Right atrium auricular region (tissue), 2 donors: ENCODE results near the gene GPR63. TPM values are rescaled to one million over a fixed set of nuclear protein-coding genes. Genes with fewer than 3 reads are reported as not detected.

Experiments used
- DNase-seq: peaks from one replicate; pipeline ENCODE4 v3.0.0-alpha.2; 2019; ENCODE audit warnings: low spot score
- H3K27ac ChIP-seq, 2 donors: fragments of 200-600 bp; sonication (generic); 1 replicate in 1 of 2; 2 replicates in 1 of 2; pipeline ENCODE4 v1.5.1; 2016 to 2019
- H3K27me3 ChIP-seq, 2 donors: fragments of 200-600 bp; sonication (generic); one replicate each; pipeline versions ENCODE4 v1.5.1 to v1.6.0; 2017 to 2019
- H3K36me3 ChIP-seq: fragments of 200-600 bp; sonication (generic); one replicate; pipeline ENCODE4 v1.5.1; 2016
- H3K4me1 ChIP-seq, 2 donors: fragments of 200-600 bp; sonication (generic); one replicate each; pipeline versions ENCODE4 v1.5.1 to v1.6.0; 2017 to 2019
- H3K4me3 ChIP-seq, 2 donors: fragments of 200-600 bp; sonication (generic); 1 replicate in 1 of 2; 2 replicates in 1 of 2; pipeline ENCODE4 v1.5.1; 2017 to 2019; ENCODE audit warnings: mild to moderate bottlenecking in 1 of 2, moderate library complexity in 1 of 2
- H3K9me3 ChIP-seq, 2 donors: fragments of 200-600 bp; sonication (generic); one replicate each; pipeline ENCODE4 v1.5.1; 2019
- total RNA-seq, 2 donors: library from RNA; depleted of rRNA; stranded (reverse); fragments of >200 nt; gene quantifications; one replicate each; pipeline ENCODE4 v1.1.0, GENCODE V29; 2016
- TF ChIP-seq, protein P1 (sequence below), 2 donors: fragments of 200-600 bp; sonication (generic); IDR thresholded peaks; one replicate each; pipeline ENCODE4 v1.5.1; 2019; ENCODE audit warnings: antibody characterized with exemption in 2 of 2

The GPR63 gene
- total RNA-seq, 2 donors from 2014 or later: 0.37 to 0.86 TPM

DNA sequence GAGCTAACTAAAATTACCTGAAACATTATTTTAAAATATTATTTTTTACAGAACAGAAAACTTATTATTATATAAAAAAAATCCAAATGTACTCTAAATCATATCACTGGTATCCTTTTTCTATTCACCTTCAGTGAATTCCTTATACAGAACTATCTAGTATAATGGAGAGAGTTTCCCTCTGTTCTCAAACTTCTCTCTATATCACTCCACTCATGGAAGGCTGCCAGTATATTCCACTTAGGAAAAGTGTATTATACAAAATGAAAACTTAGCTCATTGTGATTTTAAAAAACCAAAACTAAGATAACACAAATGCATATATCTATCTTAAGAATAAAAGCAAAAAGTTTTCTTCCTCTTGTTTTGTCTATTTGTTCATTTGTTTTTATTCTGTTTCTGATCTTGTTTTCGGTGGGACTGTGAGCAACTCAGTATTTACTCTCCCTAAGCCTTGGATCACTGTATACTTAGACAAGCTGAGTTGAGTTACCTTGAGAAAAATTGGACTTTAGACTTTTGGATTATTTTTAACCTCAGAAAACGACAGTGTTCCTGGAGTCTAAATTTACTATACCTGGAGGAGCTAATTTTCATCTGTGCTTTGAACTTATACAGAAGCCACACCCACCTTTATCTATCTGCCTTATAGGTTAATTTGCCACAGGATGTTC lies 61.4 kb downstream of the GPR63 start:
- TF ChIP-seq, protein P1, sequence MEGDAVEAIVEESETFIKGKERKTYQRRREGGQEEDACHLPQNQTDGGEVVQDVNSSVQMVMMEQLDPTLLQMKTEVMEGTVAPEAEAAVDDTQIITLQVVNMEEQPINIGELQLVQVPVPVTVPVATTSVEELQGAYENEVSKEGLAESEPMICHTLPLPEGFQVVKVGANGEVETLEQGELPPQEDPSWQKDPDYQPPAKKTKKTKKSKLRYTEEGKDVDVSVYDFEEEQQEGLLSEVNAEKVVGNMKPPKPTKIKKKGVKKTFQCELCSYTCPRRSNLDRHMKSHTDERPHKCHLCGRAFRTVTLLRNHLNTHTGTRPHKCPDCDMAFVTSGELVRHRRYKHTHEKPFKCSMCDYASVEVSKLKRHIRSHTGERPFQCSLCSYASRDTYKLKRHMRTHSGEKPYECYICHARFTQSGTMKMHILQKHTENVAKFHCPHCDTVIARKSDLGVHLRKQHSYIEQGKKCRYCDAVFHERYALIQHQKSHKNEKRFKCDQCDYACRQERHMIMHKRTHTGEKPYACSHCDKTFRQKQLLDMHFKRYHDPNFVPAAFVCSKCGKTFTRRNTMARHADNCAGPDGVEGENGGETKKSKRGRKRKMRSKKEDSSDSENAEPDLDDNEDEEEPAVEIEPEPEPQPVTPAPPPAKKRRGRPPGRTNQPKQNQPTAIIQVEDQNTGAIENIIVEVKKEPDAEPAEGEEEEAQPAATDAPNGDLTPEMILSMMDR (IDR thresholded peaks at IDR 0.05): no peak
- H3K36me3 ChIP-seq: no peaks in the 10 kb centered on the region

DNA sequence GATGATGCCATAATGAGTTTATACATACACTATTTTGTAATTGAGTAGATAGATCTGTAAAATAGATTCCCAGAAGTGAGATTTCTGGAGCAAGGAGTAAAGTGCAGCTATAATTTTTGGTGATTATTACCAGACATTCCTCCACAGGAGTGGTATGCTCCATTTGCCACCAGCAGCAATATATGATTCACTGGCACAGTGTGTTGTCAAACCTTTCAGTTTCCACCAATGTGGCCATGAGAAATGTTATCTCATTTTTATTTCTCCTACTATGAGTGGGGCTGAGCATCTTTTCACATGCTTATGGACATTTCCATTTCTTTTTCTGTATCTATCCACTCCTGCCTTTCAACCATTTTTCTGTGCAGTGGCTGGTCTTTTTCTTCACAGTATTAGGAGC lies 70.5 kb downstream of the GPR63 start:
- Histone ChIP-seq H3K27ac (no peak overlapping the region), H3K27me3 (no peaks in the 10 kb centered on the region), H3K4me3 (no peak overlapping the region), H3K4me1 (no peaks in the 10 kb centered on the region), H3K36me3 (no peaks in the 10 kb centered on the region), H3K9me3 (no peaks in the 10 kb centered on the region)
- TF ChIP-seq, protein P1 (IDR thresholded peaks at IDR 0.05): no peak
- no peak for DNase-seq

More for the DNA sequence above, 61.4 kb downstream of the GPR63 start:
- Histone ChIP-seq H3K27ac (no peak overlapping the region), H3K9me3 (peaks cover 0 to 3% of the 10 kb centered on the region in 2 donors), H3K27me3 (no peaks in the 10 kb centered on the region), H3K4me1 (no peaks in the 10 kb centered on the region), H3K4me3 (no peak overlapping the region)
- no peak for DNase-seq

DNA sequence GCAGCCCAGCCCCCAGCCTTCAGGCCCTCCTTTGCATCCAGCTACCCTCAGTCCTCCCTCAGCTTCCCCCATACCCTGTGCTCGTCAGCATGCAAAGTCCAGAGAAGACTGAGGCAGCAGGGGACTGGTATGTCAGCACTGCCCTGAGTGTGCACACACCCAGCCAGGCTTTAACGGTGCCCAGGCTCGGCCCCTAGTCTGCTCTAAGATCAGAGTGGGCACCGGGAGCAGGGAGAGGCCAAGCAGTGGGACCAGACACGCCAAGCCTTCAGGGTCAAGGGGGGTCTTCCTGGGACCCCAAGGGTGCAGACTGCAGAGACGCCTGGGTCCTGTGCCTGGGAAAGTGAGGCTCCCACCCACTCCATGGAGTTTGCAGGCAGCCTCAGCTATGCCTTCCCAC lies 74.7 kb downstream of the GPR63 start:
- Histone ChIP-seq H3K27ac (no peak overlapping the region), H3K4me1 (no peaks in the 10 kb centered on the region), H3K27me3 (no peaks in the 10 kb centered on the region), H3K9me3 (no peaks in the 10 kb centered on the region), H3K4me3 (no peak overlapping the region), H3K36me3 (no peaks in the 10 kb centered on the region)
- TF ChIP-seq, protein P1 (IDR thresholded peaks at IDR 0.05): no peak
- DNase-seq: no peak

DNA sequence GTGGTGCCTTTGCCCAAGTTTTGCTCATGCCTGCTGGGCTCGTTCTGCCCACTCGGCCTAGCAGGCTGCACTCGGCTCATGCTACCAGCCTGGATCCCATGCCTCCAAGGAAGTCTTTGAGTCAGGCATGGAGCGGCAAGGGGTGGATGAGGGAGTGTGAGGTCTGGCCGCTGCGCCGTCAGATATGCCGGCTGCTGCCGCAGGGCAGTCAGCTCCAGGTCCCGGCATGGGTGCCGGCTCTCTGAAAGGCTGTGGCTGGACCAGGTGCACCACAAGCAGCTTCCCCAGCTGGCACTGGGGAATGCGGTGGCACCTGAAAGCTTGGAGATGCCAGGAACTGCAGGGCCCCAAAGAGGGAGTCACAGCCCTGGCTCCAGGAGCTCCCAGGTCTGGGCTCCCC lies 75.5 kb downstream of the GPR63 start:
- Histone ChIP-seq H3K4me1 (no peaks in the 10 kb centered on the region), H3K27ac (no peak overlapping the region), H3K36me3 (no peaks in the 10 kb centered on the region), H3K4me3 (no peak overlapping the region), H3K27me3 (no peaks in the 10 kb centered on the region), H3K9me3 (no peaks in the 10 kb centered on the region)
- DNase-seq: no peak
- TF ChIP-seq, protein P1 (IDR thresholded peaks at IDR 0.05): no peak

DNA sequence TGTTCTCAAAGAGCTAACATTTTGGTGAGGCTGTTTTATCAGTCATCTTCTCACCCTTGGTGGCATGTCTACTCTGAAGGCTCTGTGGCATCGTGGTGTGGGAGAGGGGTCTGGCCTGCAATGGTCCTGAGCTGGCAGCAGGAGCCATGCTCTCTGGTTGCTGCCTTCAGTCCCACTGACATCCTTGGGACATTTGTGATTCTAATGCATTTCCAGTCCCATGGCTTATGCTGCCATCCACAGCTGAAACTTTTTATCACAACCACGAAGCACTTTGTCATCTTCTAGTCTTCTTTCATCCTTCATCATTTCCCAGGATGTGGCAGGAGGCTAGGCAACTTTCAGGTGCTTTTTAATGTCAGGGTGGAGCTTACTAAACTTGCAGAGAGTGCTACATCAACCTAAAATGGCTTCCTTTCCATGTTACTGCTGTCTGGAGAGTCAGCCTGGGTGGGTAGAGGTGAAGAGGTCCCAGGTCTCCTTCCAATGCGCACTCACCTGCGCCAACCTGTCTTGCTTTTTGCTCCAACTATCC lies 77.1 kb downstream of the GPR63 start:
- Histone ChIP-seq H3K36me3 (no peaks in the 10 kb centered on the region), H3K4me3 (no peak overlapping the region), H3K9me3 (no peaks in the 10 kb centered on the region), H3K4me1 (no peaks in the 10 kb centered on the region), H3K27ac (no peak overlapping the region), H3K27me3 (no peaks in the 10 kb centered on the region)
- TF ChIP-seq, protein P1 (IDR thresholded peaks at IDR 0.05): no peak
- no peak for DNase-seq

DNA sequence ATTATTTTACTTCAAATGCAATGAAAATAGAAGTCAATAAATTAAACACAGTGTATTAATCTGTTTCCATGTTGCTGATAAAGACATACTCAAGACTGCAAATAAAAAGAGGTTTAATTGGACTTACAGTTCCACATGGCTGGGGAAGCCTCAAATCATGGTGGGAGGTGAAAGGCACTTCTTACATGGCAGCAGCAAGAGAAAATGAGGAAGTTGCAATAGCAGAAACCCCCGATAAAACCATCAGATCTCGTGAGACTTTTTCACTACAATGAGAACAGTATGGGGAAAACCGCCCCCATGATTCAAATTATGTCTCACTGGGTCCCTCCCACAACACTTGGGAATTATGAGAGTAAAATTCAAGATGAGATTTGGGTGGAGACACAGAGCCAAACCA lies 82.2 kb downstream of the GPR63 start:
- DNase-seq: no peak
- H3K9me3 ChIP-seq: no peaks in the 10 kb centered on the region
- no peaks in the 10 kb centered on the region for H3K27me3 ChIP-seq
- H3K4me3 ChIP-seq: no peak overlapping the region
- no peaks in the 10 kb centered on the region for H3K36me3 ChIP-seq
- H3K4me1 ChIP-seq: no peaks in the 10 kb centered on the region
- TF ChIP-seq, protein P1 (IDR thresholded peaks at IDR 0.05): no peak
- no peak overlapping the region for H3K27ac ChIP-seq
